SK-N-SH (cell line): Measurements from ENCODE around the gene CAMK1.

ENCODE experiments used
- CHD2 ChIP-seq: fragments of 150-350 bp; IDR thresholded peaks from 2 replicates; pipeline ENCODE4 v1.6.1; 2018; ENCODE audit warnings: low read length; ENCODE audit not compliant: partially characterized antibody
- CTCF ChIP-seq: fragments of 200-600 bp; sonication (generic); IDR thresholded peaks from 2 replicates; pipeline ENCODE4 v1.6.1; 2017; ENCODE audit warnings: antibody characterized with exemption, mild to moderate bottlenecking, moderate library complexity
- ELF1 ChIP-seq: IDR thresholded peaks from 2 replicates; pipeline ENCODE4 v1.4.0; 2012
- EP300 ChIP-seq, 2 experiments: IDR thresholded peaks; 2 replicates each; pipeline versions ENCODE4 v1.4.0 to v1.6.1; 2012; ENCODE audit warnings: borderline replicate concordance in 1 of 2, low read depth in 1 of 2, low read length in 1 of 2
- EZH2phosphoT487 ChIP-seq: fragments of 200-600 bp; sonication (generic); IDR thresholded peaks from 2 replicates; pipeline ENCODE4 v1.6.1; 2017; ENCODE audit warnings: low read depth, mixed run types, mild to moderate bottlenecking, antibody characterized with exemption, moderate library complexity, borderline replicate concordance
- FOSL2 ChIP-seq: IDR thresholded peaks from 2 replicates; pipeline ENCODE4 v1.4.0; 2012; ENCODE audit warnings: low read depth, mild to moderate bottlenecking, moderate library complexity, borderline replicate concordance
- GABPA ChIP-seq: IDR thresholded peaks from 2 replicates; pipeline ENCODE4 v1.4.0; 2012; ENCODE audit warnings: low read depth, mild to moderate bottlenecking
- MAX ChIP-seq: IDR thresholded peaks from 2 replicates; pipeline ENCODE4 v1.4.0; 2012; ENCODE audit warnings: low read depth
- MXI1 ChIP-seq: IDR thresholded peaks from 2 replicates; pipeline ENCODE4 v1.6.1; 2012; ENCODE audit warnings: mild to moderate bottlenecking, low read depth, low read length, improper control_type of control experiment
- POLR2AphosphoS5 ChIP-seq: IDR thresholded peaks from 2 replicates; pipeline ENCODE4 v1.6.1; 2012; ENCODE audit warnings: low read depth, low read length
- REST ChIP-seq: IDR thresholded peaks from 2 replicates; pipeline ENCODE4 v1.6.1; 2012; ENCODE audit warnings: mild to moderate bottlenecking, low read depth, low read length, moderate library complexity
- TCF12 ChIP-seq: IDR thresholded peaks from 2 replicates; pipeline ENCODE4 v1.4.0; 2012

GRCh38 chr3:9757427-9757826, 12.3 kb downstream of the CAMK1 start:
- TF ChIP-seq CTCF, result no peak
- TF ChIP-seq POLR2AphosphoS5, result no peak
- TF ChIP-seq EZH2phosphoT487, result no peak
- TF ChIP-seq EP300 (IDR thresholded peaks at IDR 0.05; ENCODE audit: borderline replicate concordance in 1 of 2, low read depth in 1 of 2, low read length in 1 of 2), result no peak
- TF ChIP-seq GABPA, result no peak
- no peak for TF ChIP-seq ELF1
- TF ChIP-seq CHD2, result no peak
- TF ChIP-seq REST, result no peak
- no peak for TF ChIP-seq FOSL2
- TF ChIP-seq TCF12, result no peak
- TF ChIP-seq MXI1, result no peak
- no peak for TF ChIP-seq MAX
